ENCODE data around the gene NR5A1. TPM values are rescaled to one million over a fixed set of nuclear protein-coding genes. Genes with fewer than 3 reads are reported as not detected.

Gene NR5A1
- total RNA-seq, 1 donor from 2014 or later = not detected

- ATAC-seq (ENCODE audit: poor library complexity) (no peak), DNase-seq (no peak)
- intact Hi-C loops (cut with DNase I) = no loop called here
These were observed 18.0 kb downstream of the NR5A1 start for GRCh38 chr9:124489222-124489621.

- intact Hi-C loops (cut with DNase I) = no loop called here
- DNase-seq (no peak), ATAC-seq (ENCODE audit: poor library complexity) (no peak)
These were observed 18.5 kb downstream of the NR5A1 start for GRCh38 chr9:124488641-124489210.

GRCh38 chr9:124487260-124488182 is 19.7 kb downstream of the NR5A1 start:
- no peak for ATAC-seq (ENCODE audit: poor library complexity)
- intact Hi-C loops (cut with DNase I) = no loop called here

GRCh38 chr9:124486778-124487259 is 20.4 kb downstream of the NR5A1 start:
- DNase-seq = no peak
- ATAC-seq (ENCODE audit: poor library complexity) = no peak
- intact Hi-C loops (cut with DNase I) = no loop called here

More at GRCh38 chr9:124487260-124488182, 19.7 kb downstream of the NR5A1 start:
- no peak for DNase-seq

- intact Hi-C loops (cut with DNase I) = no loop called here
- ATAC-seq (ENCODE audit: poor library complexity) (no peak), DNase-seq (no peak)
These were observed 21.3 kb downstream of the NR5A1 start for GRCh38 chr9:124485936-124486335.

GRCh38 chr9:124485201-124485600 is 22.0 kb downstream of the NR5A1 start:
- ATAC-seq (ENCODE audit: poor library complexity) (no peak), DNase-seq (no peak)
- intact Hi-C loops (cut with DNase I) = no loop called here

GRCh38 chr9:124483481-124483880 is 23.7 kb downstream of the NR5A1 start:
- intact Hi-C loops (cut with DNase I) = no loop called here
- DNase-seq (no peak), ATAC-seq (ENCODE audit: poor library complexity) (no peak)

- no peak for DNase-seq
- no peak for ATAC-seq (ENCODE audit: poor library complexity)
- intact Hi-C loops (cut with DNase I) = no loop called here
These were observed 24.7 kb downstream of the NR5A1 start for GRCh38 chr9:124482431-124483031.

GRCh38 chr9:124481115-124481514 is 26.1 kb downstream of the NR5A1 start:
- intact Hi-C loops (cut with DNase I) = no loop called here
- ATAC-seq (ENCODE audit: poor library complexity) (no peak), DNase-seq (no peak)

GRCh38 chr9:124480621-124480981 is 26.6 kb downstream of the NR5A1 start:
- ATAC-seq (ENCODE audit: poor library complexity) = peak; percentile 55
- DNase-seq = no peak
- intact Hi-C loops (cut with DNase I) = no loop called here

- DNase-seq = no peak
- intact Hi-C loops (cut with DNase I) = no loop called here
- ATAC-seq (ENCODE audit: poor library complexity) = no peak
These were observed 27.1 kb downstream of the NR5A1 start for GRCh38 chr9:124479947-124480620.

- ATAC-seq (ENCODE audit: poor library complexity) (no peak), DNase-seq (no peak)
- intact Hi-C loops (cut with DNase I) = no loop called here
These were observed 27.8 kb downstream of the NR5A1 start for GRCh38 chr9:124479371-124479770.

GRCh38 chr9:124478354-124478753 is 28.8 kb downstream of the NR5A1 start:
- intact Hi-C loops (cut with DNase I) = no loop called here
- no peak for DNase-seq
- ATAC-seq (ENCODE audit: poor library complexity) = peak; percentile 23

- ATAC-seq (ENCODE audit: poor library complexity) = no peak
- intact Hi-C loops (cut with DNase I) = no loop called here
- no peak for DNase-seq
These were observed 29.4 kb downstream of the NR5A1 start for GRCh38 chr9:124477648-124478285.

GRCh38 chr9:124477211-124477647 is 30.0 kb downstream of the NR5A1 start:
- ATAC-seq (ENCODE audit: poor library complexity) (no peak), DNase-seq (no peak)
- intact Hi-C loops (cut with DNase I) = no loop called here

- ATAC-seq (ENCODE audit: poor library complexity) (no peak), DNase-seq (no peak)
- intact Hi-C loops (cut with DNase I) = no loop called here
These were observed 31.1 kb downstream of the NR5A1 start for GRCh38 chr9:124475868-124476690.

GRCh38 chr9:124475158-124475867 is 31.9 kb downstream of the NR5A1 start:
- intact Hi-C loops (cut with DNase I) = no loop called here
- ATAC-seq (ENCODE audit: poor library complexity) (no peak), DNase-seq (no peak)

Measured in Right ventricle myocardium superior (tissue), 1 donor.